Activated naive CD8-positive, alpha-beta T cell treated with anti-CD3 and anti-CD28 coated beads, Interleukin-2, amount 10 ng/mL, durations not matched to agents 7 days and 5 days (primary cell): ENCODE measurements around the gene DUSP28. TPM values are rescaled to one million over a fixed set of nuclear protein-coding genes. Genes with fewer than 3 reads are reported as not detected.
"Not testable (repeated sequence)": the region's sequence is repeated elsewhere in the genome, so short reads cannot be mapped to it uniquely, and the experiment has no call there.

ENCODE experiments used
- ATAC-seq: fragments of 150-1000 bp; cut with Tn5 transposase; one replicate; pipeline ENCODE4 v1.10.0; 2021; ENCODE audit warnings: low read depth, moderate library complexity
- POLR2A ChIA-PET: fragments of 350-600 bp; sonication (Branson Sonifier 250); formaldehyde crosslinking; loops from one replicate; lab custom pipeline; 2021; ENCODE audit warnings: antibody characterized with exemption; lab: Charles Lee
- DNase-seq: peaks from one replicate; pipeline ENCODE4 v3.0.0; 2021
- H3K27ac Mint-ChIP-seq: one replicate; pipeline ENCODE4 v1.8.0; 2022; ENCODE audit warnings: mild to moderate bottlenecking, mixed read lengths
- H3K27me3 Mint-ChIP-seq: one replicate; pipeline ENCODE4 v1.8.0; 2022; ENCODE audit warnings: mild to moderate bottlenecking, moderate library complexity, mixed read lengths
- H3K36me3 Mint-ChIP-seq: one replicate; pipeline ENCODE4 v1.8.0; 2021; ENCODE audit warnings: mild to moderate bottlenecking, mixed read lengths
- H3K4me1 Mint-ChIP-seq: one replicate; pipeline ENCODE4 v1.8.0; 2021; ENCODE audit warnings: mixed read lengths
- H3K4me3 Mint-ChIP-seq: one replicate; pipeline ENCODE4 v1.8.0; 2022; ENCODE audit warnings: mild to moderate bottlenecking, moderate library complexity, mixed read lengths
- H3K9me3 Mint-ChIP-seq: one replicate; pipeline ENCODE4 v1.8.0; 2021; ENCODE audit warnings: mixed read lengths
- total RNA-seq, 2 experiments: library from RNA; stranded (reverse); gene quantifications; one replicate each; pipeline ENCODE4 v1.2.3, GENCODE V29; 2021

The DUSP28 gene
- total RNA-seq, 2 experiments from 2014 or later, result 12.3 to 13.8 TPM

GRCh38 chr2:240558236-240558761 is 1.9 kb upstream of the DUSP28 start:
- DNase-seq (no peak), ATAC-seq (no peak)
- H3K9me3 Mint-ChIP-seq, result no peaks in the 10 kb centered on the region
- H3K27me3 Mint-ChIP-seq, result no peaks in the 10 kb centered on the region
- peaks cover 37% of the 10 kb centered on the region for H3K4me1 Mint-ChIP-seq
- POLR2A ChIA-PET, result interaction anchor here (0.9 to 2.8 kb wide), 2 partner anchors 8 to 28 kb away, joined by 3 to 16 read pairs; partner anchors contain the start of gene CAPN10
- H3K36me3 Mint-ChIP-seq, result peaks cover 11% of the 10 kb centered on the region
- H3K27ac Mint-ChIP-seq, result no peak overlapping the region
- peak overlapping the region; percentile 83 for H3K4me3 Mint-ChIP-seq

DNA sequence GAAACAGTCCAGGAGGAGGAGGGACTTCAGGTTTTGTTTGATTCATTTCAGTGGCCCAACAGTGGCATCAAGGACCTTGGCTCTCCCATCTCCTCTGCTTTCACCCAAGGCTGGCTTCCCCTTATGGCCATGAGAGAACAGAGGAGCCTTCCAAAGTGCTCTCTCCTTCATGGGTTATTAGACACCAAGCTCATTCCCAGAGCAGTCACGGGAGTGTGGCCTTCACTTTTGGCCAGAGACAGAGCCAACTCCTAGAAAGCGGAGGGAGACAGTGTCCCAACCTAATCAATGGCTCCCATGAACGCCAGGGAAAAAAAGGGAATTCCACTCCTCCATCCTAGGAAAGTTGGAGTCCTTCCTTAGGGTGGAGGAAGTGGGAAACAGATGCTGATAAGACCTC is 871 bp upstream of the DUSP28 start:
- Mint-ChIP-seq H3K9me3 (no peaks in the 10 kb centered on the region), H3K36me3 (peaks cover 17% of the 10 kb centered on the region), H3K4me1 (peaks cover 46% of the 10 kb centered on the region), H3K27ac (peak overlapping the region; percentile 30), H3K27me3 (no peaks in the 10 kb centered on the region), H3K4me3 (peak overlapping the region; percentile 83)
- POLR2A ChIA-PET, result interaction anchor here (0.6 to 1.0 kb wide), 3 partner anchors 9 to 533 kb away, joined by 4 to 7 read pairs (median 6); partner anchors contain the start of genes CAPN10 and RNPEPL1
- ATAC-seq, result no peak
- DNase-seq, result no peak

DNA sequence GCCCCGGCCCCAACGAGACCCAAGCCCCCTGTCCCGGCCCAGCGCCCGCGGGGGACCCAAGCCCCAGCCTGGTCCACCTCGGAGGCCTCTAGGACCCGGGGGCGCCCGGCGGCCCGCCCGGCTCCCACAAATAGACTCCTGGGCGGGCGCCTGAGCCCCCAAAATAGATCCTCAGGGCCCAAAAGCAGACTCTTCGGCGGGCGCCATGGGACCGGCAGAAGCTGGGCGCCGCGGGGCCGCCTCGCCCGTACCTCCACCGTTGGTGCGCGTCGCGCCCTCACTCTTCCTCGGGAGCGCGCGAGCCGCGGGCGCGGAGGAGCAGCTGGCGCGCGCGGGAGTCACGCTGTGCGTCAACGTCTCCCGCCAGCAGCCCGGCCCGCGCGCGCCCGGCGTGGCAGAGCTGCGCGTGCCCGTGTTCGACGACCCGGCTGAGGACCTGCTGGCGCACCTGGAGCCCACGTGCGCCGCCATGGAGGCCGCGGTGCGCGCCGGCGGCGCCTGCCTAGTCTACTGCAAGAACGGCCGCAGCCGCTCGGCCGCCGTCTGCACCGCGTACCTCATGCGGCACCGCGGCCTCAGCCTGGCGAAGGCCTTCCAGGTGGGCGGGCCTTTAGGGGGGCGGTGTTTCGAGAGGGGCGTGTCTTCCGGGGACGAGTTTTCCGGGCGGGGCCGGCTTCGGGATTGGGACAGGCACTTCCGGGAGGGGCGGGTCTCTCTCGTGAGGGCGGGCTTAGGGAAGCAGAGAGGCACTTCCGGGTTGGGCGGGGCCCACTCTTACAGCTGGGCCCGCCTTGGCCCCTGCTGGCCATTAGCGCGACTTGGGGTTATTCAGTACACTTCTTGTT is 545 bp downstream of the DUSP28 start:
- POLR2A ChIA-PET, result interaction anchor here (0.7 to 2.2 kb wide), 13 partner anchors 9 to 1126 kb away, joined by 3 to 41 read pairs (median 4); partner anchors contain the start of genes CAPN10, DTYMK, GPR35 and PASK
- H3K27ac Mint-ChIP-seq, result peak overlapping the region; percentile 75
- DNase-seq (peak; percentile 100), ATAC-seq (peak; percentile 47)
- H3K9me3 Mint-ChIP-seq, result no peaks in the 10 kb centered on the region
- H3K4me1 Mint-ChIP-seq, result peaks cover 58% of the 10 kb centered on the region
- H3K36me3 Mint-ChIP-seq, result peaks cover 22% of the 10 kb centered on the region
- no peaks in the 10 kb centered on the region for H3K27me3 Mint-ChIP-seq
- H3K4me3 Mint-ChIP-seq, result peak overlapping the region; percentile 83

DNA sequence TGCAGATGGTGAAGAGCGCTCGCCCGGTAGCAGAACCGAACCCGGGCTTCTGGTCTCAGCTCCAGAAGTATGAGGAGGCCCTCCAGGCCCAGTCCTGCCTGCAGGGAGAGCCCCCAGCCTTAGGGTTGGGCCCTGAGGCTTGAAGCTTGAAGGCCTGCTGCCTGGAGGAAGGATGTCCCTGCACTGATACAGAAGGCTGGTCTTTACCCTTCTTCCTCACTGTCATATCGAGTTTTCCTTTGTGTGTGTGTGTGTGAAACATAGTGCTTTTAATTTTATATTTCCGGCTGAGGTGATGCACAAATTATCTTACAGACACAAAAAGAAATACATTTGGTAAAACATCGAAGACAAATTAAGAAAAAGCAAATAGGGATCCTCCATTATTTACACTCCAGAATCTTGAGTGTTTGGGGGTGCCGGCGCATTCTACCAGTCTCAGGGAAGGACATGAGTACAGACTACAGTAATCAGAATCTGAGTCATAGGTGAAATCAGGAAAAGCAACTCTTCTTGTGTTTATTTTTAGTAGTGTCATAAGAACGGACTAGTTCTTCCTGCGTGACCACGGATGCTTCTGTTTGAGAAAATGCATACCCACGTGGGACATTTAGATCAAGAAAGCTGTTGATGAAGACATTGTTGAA is 1.3 kb downstream of the DUSP28 start:
- H3K9me3 Mint-ChIP-seq, result no peaks in the 10 kb centered on the region
- ATAC-seq (peak; percentile 2), DNase-seq (peak; percentile 31)
- peaks cover 62% of the 10 kb centered on the region for H3K4me1 Mint-ChIP-seq
- H3K4me3 Mint-ChIP-seq, result peak overlapping the region; percentile 83
- no peaks in the 10 kb centered on the region for H3K27me3 Mint-ChIP-seq
- H3K36me3 Mint-ChIP-seq, result peaks cover 22% of the 10 kb centered on the region
- POLR2A ChIA-PET, result interaction anchor here (0.6 to 2.2 kb wide), 11 partner anchors 8 to 588 kb away, joined by 3 to 41 read pairs (median 6); partner anchors contain the start of genes CAPN10, GPR35 and PASK
- peak overlapping the region; percentile 75 for H3K27ac Mint-ChIP-seq

GRCh38 chr2:240563231-240563630 is 3.1 kb downstream of the DUSP28 start:
- not testable (repeated sequence) for H3K9me3 Mint-ChIP-seq, DNase-seq, H3K4me3 Mint-ChIP-seq, H3K27ac Mint-ChIP-seq, H3K27me3 Mint-ChIP-seq, ATAC-seq
- Mint-ChIP-seq H3K4me1 (peaks cover 62% of the 10 kb centered on the region), H3K36me3 (peaks cover 22% of the 10 kb centered on the region)
- POLR2A ChIA-PET, result interaction anchor here (7.5 kb wide), 1 partner anchor 21 kb away, joined by 178 read pairs; the partner anchor contains the start of gene CAPN10

- ATAC-seq (no peak), DNase-seq (no peak)
- Mint-ChIP-seq H3K27ac (peak overlapping the region; percentile 94), H3K36me3 (peaks cover 22% of the 10 kb centered on the region), H3K4me1 (peaks cover 55% of the 10 kb centered on the region), H3K9me3 (no peaks in the 10 kb centered on the region), H3K4me3 (peak overlapping the region; percentile 96), H3K27me3 (no peaks in the 10 kb centered on the region)
- POLR2A ChIA-PET, result interaction anchor here (3.1 to 7.5 kb wide), 3 partner anchors 13 to 57 kb away, joined by 17 to 178 read pairs (median 39); partner anchors contain the start of gene CAPN10
Observed at GRCh38 chr2:240563951-240564560, 3.9 kb downstream of the DUSP28 start.

DNA sequence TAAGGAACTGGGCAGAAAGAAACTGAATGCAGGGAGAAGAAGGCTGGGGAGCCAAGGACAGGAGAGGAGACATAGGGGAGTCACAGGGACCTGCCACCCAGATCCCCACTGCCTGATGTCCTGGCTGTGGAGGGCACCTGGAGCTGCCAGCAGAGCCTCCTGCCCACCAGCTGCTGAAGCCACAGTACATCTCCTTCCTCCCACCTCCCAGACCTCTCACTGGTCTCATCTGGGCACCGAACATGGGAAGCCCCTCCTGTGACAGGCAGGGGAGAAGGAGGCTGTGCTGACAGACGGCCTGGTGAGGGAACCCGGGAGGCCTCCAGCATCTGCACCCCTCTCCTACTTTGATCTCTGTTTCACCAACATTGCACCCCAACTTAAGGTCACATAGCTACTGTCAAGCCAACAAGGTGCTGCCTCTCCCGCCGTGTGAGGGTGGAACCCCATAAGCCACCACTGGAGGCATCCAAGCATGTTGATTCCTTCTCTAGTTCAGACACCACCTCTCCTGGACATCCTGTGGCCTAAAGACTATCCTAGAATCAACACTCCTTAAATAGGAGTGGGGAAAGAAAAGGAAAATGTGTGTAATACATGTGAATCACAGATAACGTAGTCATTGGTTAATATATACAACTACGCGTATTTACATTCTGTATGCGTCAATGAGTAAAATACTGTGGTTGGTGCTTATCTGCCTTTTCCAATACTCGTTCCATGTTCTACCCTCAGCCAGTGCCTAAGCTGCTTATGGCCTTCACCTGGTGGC is 4.6 kb downstream of the DUSP28 start:
- H3K36me3 Mint-ChIP-seq, result peaks cover 23% of the 10 kb centered on the region
- ATAC-seq (no peak), DNase-seq (peak; percentile 41)
- no peaks in the 10 kb centered on the region for H3K27me3 Mint-ChIP-seq
- H3K4me3 Mint-ChIP-seq, result peak overlapping the region; percentile 96
- peaks cover 53% of the 10 kb centered on the region for H3K4me1 Mint-ChIP-seq
- POLR2A ChIA-PET, result interaction anchor here (1.4 to 7.5 kb wide), 8 partner anchors 7 to 62 kb away, joined by 5 to 178 read pairs (median 18); partner anchors contain the start of genes ANKMY1, CAPN10 and GPR35
- H3K9me3 Mint-ChIP-seq, result no peaks in the 10 kb centered on the region
- H3K27ac Mint-ChIP-seq, result peak overlapping the region; percentile 94

- H3K27me3 Mint-ChIP-seq, result no peaks in the 10 kb centered on the region
- ATAC-seq (peak; percentile 52), DNase-seq (peak; percentile 90)
- no peaks in the 10 kb centered on the region for H3K9me3 Mint-ChIP-seq
- peak overlapping the region; percentile 94 for H3K27ac Mint-ChIP-seq
- POLR2A ChIA-PET, result interaction anchor here (0.7 to 7.5 kb wide), 15 partner anchors 8 to 540 kb away, joined by 3 to 178 read pairs (median 7); partner anchors contain the start of genes ANKMY1, CAPN10, GPR35 and MTERF4
- H3K36me3 Mint-ChIP-seq, result peaks cover 23% of the 10 kb centered on the region
- H3K4me3 Mint-ChIP-seq, result peak overlapping the region; percentile 96
- H3K4me1 Mint-ChIP-seq, result peaks cover 51% of the 10 kb centered on the region
Observed at GRCh38 chr2:240565333-240566202, 5.4 kb downstream of the DUSP28 start.

DNA sequence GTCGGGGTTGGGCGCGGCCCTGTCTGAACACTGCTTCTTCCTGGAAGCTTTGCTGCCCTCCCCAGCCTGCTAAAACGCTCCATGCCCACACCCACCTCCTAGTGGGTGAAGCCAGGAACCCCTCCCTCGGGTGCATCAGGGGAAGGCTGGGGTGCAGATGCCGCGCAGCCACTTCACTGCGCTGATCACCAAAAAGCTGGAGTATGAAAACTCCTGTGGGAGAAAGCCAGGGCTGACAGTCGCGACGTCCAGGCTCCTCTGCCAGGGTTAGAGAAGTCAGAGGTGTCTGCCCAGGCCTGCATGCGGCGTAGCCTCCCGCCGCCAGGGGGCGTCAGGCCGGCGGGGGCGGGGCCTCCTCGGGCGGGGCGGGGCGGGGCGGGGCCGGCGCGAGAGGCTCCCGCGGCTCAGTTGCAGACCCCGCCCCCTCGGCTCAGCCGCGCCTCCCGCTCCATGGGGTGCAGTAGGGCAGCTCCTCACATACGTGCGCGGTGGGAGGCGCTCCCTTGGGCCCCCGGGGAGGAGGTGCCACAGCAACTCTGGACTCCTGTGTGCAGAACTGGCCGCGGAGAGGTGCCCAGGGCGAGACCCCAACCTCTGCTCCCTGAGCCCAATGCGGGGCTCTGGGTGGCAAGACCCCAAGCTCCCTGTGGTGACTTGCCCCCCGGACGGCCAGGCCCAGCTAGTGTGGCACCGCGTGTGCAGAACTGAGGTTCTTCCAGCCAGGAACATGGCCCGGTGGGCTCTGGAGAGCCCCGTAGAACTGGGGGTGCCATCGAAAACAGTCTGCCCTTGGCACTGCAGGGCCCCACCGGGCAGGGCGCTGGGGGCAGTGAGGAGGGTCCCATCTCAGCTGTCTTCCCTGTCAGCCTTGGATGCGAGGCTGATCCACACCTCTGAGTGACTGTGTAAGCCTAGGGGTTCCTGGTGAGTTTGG is 6.3 kb downstream of the DUSP28 start:
- peaks cover 56% of the 10 kb centered on the region for H3K4me1 Mint-ChIP-seq
- DNase-seq, result peak; percentile 97

GRCh38 chr2:240567137-240567871 is 7.1 kb downstream of the DUSP28 start:
- H3K4me1 Mint-ChIP-seq, result peaks cover 50% of the 10 kb centered on the region
- H3K27ac Mint-ChIP-seq, result peak overlapping the region; percentile 96
- H3K9me3 Mint-ChIP-seq, result no peaks in the 10 kb centered on the region
- POLR2A ChIA-PET, result interaction anchor here (0.6 to 7.5 kb wide), 7 partner anchors 10 to 58 kb away, joined by 4 to 178 read pairs (median 17); partner anchors contain the start of genes ANKMY1, CAPN10 and GPR35
- H3K36me3 Mint-ChIP-seq, result peaks cover 25% of the 10 kb centered on the region
- H3K27me3 Mint-ChIP-seq, result no peaks in the 10 kb centered on the region
- H3K4me3 Mint-ChIP-seq, result peak overlapping the region; percentile 96
- DNase-seq, result peak; percentile 56
- no peak for ATAC-seq

More for the DNA sequence above, 6.3 kb downstream of the DUSP28 start:
- no peaks in the 10 kb centered on the region for H3K9me3 Mint-ChIP-seq
- peak overlapping the region; percentile 96 for H3K4me3 Mint-ChIP-seq
- peaks cover 25% of the 10 kb centered on the region for H3K36me3 Mint-ChIP-seq
- POLR2A ChIA-PET, result interaction anchor here (0.7 to 7.5 kb wide), 15 partner anchors 9 to 541 kb away, joined by 3 to 178 read pairs (median 7); partner anchors contain the start of genes ANKMY1, CAPN10, GPR35 and MTERF4
- peak overlapping the region; percentile 96 for H3K27ac Mint-ChIP-seq
- peak; percentile 69 for ATAC-seq
- H3K27me3 Mint-ChIP-seq, result no peaks in the 10 kb centered on the region
